ENCODE measurements around the gene GTPBP4. TPM values are rescaled to one million over a fixed set of nuclear protein-coding genes. Genes with fewer than 3 reads are reported as not detected.

GTPBP4 gene
- total RNA-seq, 2 experiments from 2014 or later, result 50.3 to 53.7 TPM

DNA sequence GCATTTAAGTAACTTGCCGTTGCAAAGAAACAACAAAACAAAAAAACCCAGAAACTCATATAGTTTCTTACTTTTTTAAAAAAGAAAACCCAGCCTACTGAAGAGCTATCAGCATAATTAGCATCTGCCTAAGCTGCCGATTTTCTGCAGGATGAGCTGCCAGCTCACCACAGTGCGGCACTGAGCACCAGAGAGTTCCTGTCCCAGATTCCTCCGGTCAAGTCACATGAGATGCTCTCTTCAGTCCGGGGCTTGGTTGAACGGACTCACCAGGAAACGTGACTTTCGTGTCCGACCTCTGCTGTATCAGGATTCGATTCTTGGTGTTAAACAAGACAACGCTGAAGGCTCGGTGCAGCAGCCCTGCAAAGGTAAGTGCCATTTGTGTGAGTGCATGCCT, 34.2 kb downstream of the GTPBP4 start:
- H3K36me3 Mint-ChIP-seq (ENCODE audit: low read depth), result peaks cover 23% of the 10 kb centered on the region
- TF ChIP-seq, protein P1, sequence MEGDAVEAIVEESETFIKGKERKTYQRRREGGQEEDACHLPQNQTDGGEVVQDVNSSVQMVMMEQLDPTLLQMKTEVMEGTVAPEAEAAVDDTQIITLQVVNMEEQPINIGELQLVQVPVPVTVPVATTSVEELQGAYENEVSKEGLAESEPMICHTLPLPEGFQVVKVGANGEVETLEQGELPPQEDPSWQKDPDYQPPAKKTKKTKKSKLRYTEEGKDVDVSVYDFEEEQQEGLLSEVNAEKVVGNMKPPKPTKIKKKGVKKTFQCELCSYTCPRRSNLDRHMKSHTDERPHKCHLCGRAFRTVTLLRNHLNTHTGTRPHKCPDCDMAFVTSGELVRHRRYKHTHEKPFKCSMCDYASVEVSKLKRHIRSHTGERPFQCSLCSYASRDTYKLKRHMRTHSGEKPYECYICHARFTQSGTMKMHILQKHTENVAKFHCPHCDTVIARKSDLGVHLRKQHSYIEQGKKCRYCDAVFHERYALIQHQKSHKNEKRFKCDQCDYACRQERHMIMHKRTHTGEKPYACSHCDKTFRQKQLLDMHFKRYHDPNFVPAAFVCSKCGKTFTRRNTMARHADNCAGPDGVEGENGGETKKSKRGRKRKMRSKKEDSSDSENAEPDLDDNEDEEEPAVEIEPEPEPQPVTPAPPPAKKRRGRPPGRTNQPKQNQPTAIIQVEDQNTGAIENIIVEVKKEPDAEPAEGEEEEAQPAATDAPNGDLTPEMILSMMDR (IDR thresholded peaks at IDR 0.05), result no peak
- POLR2A ChIA-PET, result no interaction called here
- H3K9me3 ChIP-seq (ENCODE audit: control insufficient read depth in 1 of 2, insufficient read depth in 1 of 2, low read length in 2 of 2), result no peaks in the 10 kb centered on the region
- no peaks in the 10 kb centered on the region for H3K27me3 Mint-ChIP-seq
- H3K27me3 ChIP-seq (ENCODE audit: control insufficient read depth in 1 of 2, insufficient read depth in 2 of 2, low read length in 2 of 2), result no peaks in the 10 kb centered on the region
- no peaks in the 10 kb centered on the region for H3K4me1 ChIP-seq (ENCODE audit: insufficient read depth, low read length)
- H3K36me3 ChIP-seq (ENCODE audit: insufficient read depth, low read length), result peaks cover 10% of the 10 kb centered on the region
- H3K4me3 ChIP-seq (ENCODE audit: low read length), result no peak overlapping the region
- no peak overlapping the region for H3K27ac Mint-ChIP-seq
- intact Hi-C loops (cut with DNase I, micrococcal nuclease), result no loop called here
- H3K27ac ChIP-seq (ENCODE audit: low read depth in 1 of 2, low read length in 2 of 2), result no peak overlapping the region
- DNase-seq, result no peak
- no peak for ATAC-seq (ENCODE audit: poor library complexity)
- no peaks in the 10 kb centered on the region for H3K9me3 Mint-ChIP-seq
- no peaks in the 10 kb centered on the region for H3K4me1 Mint-ChIP-seq (ENCODE audit: low read depth)
- CTCF ChIA-PET, result no interaction called here
- no peak overlapping the region for H3K4me3 Mint-ChIP-seq

- Mint-ChIP-seq H3K4me1 (ENCODE audit: low read depth) (no peaks in the 10 kb centered on the region), H3K27ac (no peak overlapping the region), H3K4me3 (no peak overlapping the region), H3K27me3 (no peaks in the 10 kb centered on the region), H3K36me3 (ENCODE audit: low read depth) (peaks cover 9% of the 10 kb centered on the region), H3K9me3 (no peaks in the 10 kb centered on the region)
- no peaks in the 10 kb centered on the region for H3K27me3 ChIP-seq (ENCODE audit: control insufficient read depth in 1 of 2, insufficient read depth in 2 of 2, low read length in 2 of 2)
- H3K4me3 ChIP-seq (ENCODE audit: low read length), result no peak overlapping the region
- ATAC-seq (ENCODE audit: poor library complexity) (no peak), DNase-seq (no peak)
- no peaks in the 10 kb centered on the region for H3K9me3 ChIP-seq (ENCODE audit: control insufficient read depth in 1 of 2, insufficient read depth in 1 of 2, low read length in 2 of 2)
- H3K27ac ChIP-seq (ENCODE audit: low read depth in 1 of 2, low read length in 2 of 2), result no peak overlapping the region
- H3K36me3 ChIP-seq (ENCODE audit: insufficient read depth, low read length), result peaks cover 4% of the 10 kb centered on the region
- H3K4me1 ChIP-seq (ENCODE audit: insufficient read depth, low read length), result no peaks in the 10 kb centered on the region
- intact Hi-C loops (cut with DNase I, micrococcal nuclease), result no loop called here
- TF ChIP-seq, protein P1 (IDR thresholded peaks at IDR 0.05), result no peak
- CTCF ChIA-PET, result no interaction called here
- POLR2A ChIA-PET, result no interaction called here
These were observed 35.9 kb downstream of the GTPBP4 start for GRCh38 chr10:1024103-1024502.

DNA sequence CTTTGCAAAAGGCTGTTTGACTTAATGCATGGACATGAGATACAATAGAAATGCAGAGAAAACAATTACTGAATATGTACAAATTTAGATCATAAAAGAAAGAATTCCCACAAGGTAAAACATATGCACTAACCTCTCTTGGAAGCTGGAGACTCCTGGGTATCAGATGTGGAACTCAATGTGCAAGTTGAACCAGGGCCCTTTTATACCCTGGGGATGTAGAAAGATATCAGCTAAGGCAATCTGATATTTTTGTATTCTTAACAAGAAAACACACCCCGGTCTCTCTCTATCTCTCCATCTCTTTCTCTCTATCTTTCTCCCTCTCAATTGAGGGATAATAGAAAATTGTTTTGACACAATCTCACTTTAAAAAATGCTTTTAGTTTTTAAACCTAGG, 37.4 kb downstream of the GTPBP4 start, which contains the start of gene IDI2:
Gene IDI2, minus strand, starts transcription at position 177 of the 400 bp plus-strand sequence. CDS start 1,136 bp downstream, outside the sequence.
- H3K4me3 Mint-ChIP-seq, result no peak within 1 kb of the TSS
- Histone ChIP-seq H3K4me3 (ENCODE audit: low read length) (no peak within 1 kb of the TSS), H3K27me3 (ENCODE audit: control insufficient read depth in 1 of 2, insufficient read depth in 2 of 2, low read length in 2 of 2) (no peaks in the 10 kb centered on the region), H3K27ac (ENCODE audit: low read depth in 1 of 2, low read length in 2 of 2) (no peak within 1 kb of the TSS), H3K36me3 (ENCODE audit: insufficient read depth, low read length) (no peaks in the 10 kb centered on the region), H3K4me1 (ENCODE audit: insufficient read depth, low read length) (no peaks in the 10 kb centered on the region), H3K9me3 (ENCODE audit: control insufficient read depth in 1 of 2, insufficient read depth in 1 of 2, low read length in 2 of 2) (no peaks in the 10 kb centered on the region)
- intact Hi-C loops (cut with DNase I, micrococcal nuclease), result no loop called here
- H3K9me3 Mint-ChIP-seq, result no peaks in the 10 kb centered on the region
- no peaks in the 10 kb centered on the region for H3K4me1 Mint-ChIP-seq (ENCODE audit: low read depth)
- no peaks in the 10 kb centered on the region for H3K27me3 Mint-ChIP-seq
- no peak within 1 kb of the TSS for H3K27ac Mint-ChIP-seq
- CTCF ChIA-PET, result no interaction called here
- H3K36me3 Mint-ChIP-seq (ENCODE audit: low read depth), result no peaks in the 10 kb centered on the region
- no peak for ATAC-seq (ENCODE audit: poor library complexity)
- no peak for DNase-seq
- POLR2A ChIA-PET, result interaction anchor here (0.9 kb wide), 1 partner anchor 23 kb away, joined by 3 read pairs; the partner anchor contains the start of gene IDI1
- TF ChIP-seq, protein P1 (IDR thresholded peaks at IDR 0.05), result no peak

Data from CD4-positive, alpha-beta T cell (primary cell).